NCI-H446 treated with DMSO at 0.1 percent for 48 hours (cell line): ENCODE results near the gene BNC2.
A peak's percentile ranks its signal among the peaks of the same experiment; 100 is the strongest.

ENCODE experiments used
- DNase-seq: peaks from one replicate; lab custom pipeline; 2025; lab: John Stamatoyannopoulos, UW

BNC2 gene

DNA sequence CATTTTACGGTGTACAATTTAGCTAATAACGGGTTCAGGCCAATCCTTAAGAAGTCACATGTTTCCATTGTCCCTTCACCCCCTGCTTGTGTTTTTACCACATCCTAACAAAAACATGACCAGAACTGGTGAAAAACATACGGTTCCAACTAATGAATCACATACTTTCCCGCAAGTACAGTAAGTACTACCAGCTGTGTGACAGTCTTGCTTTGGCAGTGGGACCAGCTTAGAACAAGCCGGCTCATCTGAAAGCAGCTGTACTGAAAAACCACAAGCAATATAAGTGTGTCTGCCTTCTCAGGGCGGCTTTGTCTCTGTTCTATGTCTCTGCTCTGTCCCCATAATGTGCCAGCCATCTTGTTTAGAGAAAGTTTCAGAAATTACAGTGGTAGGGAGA lies 242.5 kb downstream of the BNC2 start:
- peak; percentile 87 for DNase-seq

DNA sequence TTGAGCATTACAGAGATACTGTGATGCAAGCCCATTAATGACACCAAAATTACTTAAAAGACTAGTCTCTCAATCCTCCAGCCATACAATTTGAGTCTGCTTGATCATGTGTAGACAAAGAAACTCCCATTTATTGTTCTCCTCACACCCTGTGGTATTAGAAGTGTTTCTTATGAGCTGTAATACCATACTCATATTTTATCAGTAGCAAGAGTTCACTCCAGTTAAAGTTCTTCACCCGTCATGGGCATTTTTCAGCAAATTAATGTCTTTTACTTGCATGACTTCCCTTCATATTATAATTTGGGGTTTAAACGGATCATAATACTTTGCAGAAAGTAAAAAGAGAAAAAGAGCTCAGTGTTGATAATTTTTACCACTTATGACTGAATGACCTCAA lies 242.9 kb downstream of the BNC2 start:
- peak; percentile 59 for DNase-seq

DNA sequence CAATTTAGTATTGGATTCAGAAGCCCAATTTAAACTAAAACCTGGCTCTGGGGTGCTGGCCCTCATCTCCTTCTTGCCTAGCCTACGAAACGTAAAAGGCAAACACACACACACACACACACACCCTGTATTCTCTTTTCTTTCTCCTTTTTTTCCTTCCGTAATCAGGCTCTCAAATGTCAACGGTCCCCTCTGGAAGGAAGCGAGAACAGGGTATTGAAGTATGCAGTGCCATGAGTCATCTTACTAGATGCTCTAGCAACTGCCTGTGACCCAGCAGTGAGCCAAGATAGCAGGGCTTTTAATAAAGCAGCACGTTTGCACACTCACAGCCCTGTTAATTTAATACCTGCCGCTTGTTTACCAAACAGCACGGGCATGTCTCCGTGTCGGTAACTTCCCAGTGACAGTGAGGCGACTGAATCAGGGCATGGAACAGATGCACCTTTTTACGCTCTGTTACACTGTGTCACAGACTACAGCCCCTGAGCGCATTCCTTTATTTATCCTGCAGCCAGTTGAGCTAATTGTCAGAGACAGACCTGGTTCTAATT lies 243.8 kb downstream of the BNC2 start:
- peak; percentile 87 for DNase-seq

DNA sequence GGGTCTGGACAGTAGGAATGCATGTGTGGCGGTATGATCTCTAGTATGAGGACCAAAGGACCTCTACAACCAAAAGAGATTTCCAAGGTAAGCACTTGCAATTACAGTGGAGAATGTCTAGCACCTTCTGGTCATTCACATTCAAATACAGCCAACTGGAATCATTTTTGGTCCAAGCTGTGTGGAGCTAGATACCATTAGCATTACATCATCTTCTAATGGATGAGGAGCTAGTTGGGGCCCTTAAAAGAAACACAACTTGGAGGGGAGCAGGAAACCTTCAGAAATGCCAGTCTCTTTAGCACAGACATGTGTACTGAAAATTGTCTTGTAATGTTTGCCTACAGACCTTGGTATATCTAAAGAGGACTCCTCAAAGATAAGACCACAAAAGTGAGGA lies 244.7 kb downstream of the BNC2 start:
- DNase-seq, result peak; percentile 71

DNA sequence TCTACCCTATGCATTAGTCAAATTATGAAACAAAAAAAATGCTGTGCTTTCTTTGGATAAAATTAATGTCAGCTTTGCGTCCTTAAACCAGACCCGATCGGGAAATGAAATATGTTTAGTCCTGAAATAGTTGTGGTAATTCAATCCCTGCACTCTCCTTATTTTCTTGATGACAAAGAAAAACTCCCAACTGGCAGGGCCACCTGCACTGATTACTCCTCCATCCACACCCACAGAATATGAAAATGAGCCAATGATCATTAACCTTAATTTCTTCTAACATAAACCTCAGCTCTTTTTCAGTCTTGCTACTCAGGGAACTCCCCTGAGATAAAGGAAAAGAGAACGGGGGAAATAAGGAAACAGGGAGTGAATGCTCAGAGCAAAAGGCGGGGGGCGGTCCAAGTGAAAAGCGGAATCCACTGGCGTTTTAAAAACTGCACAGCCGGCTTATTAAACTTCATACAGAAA lies 245.3 kb downstream of the BNC2 start:
- no peak for DNase-seq

DNA sequence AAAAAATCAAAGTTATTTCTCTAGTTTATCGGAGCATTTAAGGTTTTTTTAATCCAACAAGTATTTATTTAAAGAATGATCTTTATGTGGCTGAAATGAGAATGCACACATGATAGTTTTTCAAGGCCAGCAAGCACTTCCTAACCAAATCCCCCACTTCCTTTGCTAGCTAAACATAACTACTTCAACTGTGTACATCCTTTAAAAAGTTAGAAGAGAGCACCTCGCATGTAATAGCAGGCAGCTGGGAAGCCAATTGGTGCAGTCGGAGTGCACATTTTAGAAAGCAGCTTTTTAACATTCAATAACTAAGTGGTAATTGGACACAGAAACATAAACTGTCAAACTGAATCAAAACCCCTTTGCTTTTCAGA lies 245.7 kb downstream of the BNC2 start:
- DNase-seq, result no peak

DNA sequence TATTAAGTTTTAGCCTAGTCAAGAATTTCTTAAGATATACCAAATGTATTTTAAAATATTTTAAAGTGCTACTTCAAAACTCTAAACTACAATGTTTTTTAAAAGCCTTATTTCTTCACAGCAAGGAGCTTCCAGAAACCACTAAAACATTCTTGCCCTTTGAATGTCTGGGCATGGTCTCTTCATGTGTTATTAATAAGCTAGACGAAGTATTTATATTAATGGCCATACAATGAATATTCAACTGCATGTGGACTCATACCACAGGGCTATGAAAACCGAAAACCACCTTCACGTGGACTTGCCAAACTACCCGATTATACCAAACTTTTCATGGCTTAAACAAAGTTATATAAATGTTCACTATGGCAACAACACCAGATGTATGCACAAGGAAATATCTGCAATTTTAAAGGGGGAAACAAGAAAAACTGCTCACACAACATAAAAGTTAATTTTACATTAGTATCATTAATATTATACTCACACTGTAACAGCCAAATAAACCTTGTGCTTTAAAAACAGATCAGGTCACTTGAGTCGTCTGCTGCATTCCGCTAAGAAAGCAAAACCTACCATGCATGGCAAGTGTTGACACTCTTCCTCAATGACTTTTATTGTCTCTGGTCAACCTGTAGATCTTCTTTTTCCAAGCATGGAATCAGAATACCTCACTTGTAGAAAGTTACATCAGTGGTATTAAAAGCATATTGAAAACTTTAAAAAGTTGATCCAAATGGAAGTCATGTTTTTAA lies 246.3 kb downstream of the BNC2 start:
- DNase-seq, result no peak

DNA sequence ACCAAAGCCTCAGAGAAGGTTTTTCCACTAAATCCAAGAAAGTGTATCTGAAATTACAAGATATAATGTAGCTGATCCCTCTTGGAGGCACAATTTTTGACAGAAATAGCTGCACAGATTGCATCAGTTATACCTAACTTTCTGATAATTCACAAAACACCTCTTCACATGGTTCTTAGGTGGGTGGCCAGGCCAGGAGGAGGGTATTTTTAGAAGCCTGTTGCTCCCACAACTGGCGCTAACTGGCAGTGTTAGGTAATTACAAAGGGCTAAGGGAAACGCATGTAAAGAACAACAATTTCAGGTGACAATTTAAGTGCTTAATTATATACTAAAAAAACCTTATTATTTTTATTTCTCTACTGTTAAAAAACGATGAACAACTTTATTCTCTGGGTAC lies 247.9 kb downstream of the BNC2 start:
- DNase-seq, result no peak

DNA sequence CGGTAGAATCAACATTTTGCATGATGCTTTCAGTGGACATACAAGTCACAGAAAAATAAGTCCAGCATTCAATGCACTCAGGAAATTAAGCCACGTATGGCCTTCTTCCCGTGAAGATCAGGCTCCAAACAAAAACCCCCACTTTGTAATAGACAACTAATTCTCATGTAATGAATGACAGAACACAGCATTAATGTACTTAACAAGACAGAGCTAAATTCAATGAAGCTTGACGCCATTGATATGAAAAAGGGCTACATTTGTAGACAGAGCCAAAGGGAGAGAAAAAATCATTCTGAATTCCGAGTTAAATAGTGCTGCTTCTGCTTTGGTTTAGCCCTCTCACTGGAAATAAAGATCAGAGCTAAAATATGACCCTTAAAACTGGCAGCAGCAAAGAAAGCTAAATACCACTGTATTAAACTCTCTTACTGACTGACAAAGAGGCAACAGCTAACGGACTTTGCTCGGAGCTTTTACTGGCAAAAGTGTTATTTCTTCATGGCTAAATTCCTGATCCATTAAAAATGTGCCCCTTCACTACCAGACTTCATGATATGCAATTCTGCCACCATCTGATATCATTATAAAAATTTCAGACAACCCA lies 250.5 kb downstream of the BNC2 start:
- DNase-seq, result no peak

DNA sequence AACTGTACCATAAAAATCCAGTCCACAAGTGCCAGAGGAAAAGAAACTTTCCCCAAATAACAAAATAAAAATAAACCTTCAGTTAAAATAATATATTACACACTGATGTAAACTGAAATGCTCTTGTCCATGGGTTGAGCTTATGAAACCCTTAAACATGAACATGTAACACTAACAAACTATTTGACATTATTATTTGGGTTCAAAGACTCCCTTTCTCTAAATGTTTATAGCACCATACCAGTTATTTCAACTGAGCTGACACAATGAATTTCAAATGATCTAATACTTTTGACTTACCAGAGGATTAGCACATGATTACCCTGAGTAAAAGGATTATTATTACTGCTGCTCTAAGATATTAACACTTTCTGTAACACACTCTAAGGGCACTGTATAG lies 251.1 kb downstream of the BNC2 start:
- DNase-seq, result no peak

DNA sequence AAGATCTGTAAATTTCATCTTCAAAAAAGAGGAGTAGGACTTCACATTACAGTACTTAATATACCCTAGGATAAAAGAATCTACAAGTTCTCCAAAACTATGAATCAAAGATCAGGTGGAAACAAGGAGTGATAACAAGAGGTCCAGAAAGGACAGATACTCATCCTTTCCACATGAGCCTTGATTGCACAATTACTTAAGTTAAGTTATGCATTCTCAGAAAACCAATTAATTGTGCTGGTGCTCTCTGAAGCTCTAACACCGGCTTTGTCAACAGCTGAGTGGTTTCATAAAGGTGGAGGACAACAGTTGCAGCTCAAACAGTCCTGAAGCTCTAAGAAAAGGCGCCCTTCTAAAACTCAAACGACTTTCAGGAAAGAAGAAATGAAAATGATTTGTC lies 251.9 kb downstream of the BNC2 start:
- no peak for DNase-seq

DNA sequence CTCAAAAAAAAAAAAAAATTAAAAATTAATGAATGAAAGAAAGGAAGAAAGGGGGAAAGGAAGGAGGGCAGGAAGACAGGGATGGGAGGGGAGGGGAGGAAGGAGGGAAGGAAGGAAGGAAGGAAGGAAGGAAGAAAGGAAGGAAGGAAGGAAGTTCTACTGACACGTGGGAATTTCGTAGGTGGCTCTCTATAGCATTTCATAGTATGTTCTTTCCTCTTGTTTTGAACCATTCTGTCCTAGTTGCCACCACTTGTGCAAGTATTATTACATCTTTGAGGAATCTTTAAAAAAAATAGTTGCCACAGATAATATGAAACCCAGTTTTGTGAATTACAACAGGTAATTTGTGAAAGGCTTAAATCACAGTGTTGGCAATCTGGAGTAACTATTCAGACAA lies 253.8 kb downstream of the BNC2 start:
- DNase-seq, result no peak

DNA sequence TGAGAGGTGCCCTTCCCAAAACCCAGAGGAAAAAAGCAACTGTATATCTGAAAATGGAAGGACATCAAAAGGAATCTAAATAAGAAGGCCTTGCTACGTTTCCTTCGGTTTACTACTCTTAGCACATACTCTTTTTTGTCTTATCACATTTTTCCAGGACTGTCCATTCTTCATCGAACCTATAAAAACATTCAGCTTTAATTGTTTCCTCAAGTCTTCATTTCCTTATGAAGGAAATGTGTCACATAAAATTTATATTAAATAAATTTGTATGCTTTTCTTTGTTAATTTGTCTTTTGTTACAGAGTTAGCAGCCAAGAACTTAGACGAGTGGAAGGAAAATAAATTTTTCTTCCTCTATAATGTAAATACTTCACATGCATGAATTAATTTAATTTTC lies 255.0 kb downstream of the BNC2 start:
- DNase-seq, result no peak

DNA sequence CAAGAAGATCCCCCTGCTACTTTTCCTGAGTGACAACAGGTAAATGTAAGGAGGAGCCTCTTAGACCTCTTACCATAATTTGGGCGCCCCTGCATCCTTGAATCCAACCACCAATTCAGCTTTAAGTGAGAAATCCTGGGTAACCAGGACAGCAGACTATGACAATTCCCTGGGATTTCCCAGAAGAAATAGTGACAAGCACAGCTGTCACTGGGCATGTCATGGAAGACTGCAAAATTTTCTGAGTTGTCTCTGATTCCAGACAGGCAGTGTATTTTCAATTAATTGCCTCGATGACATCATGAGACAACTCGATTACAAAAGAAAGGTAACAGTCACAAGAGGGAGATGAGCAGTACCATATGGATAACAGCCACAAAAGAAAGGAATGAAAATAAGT lies 256.9 kb downstream of the BNC2 start:
- DNase-seq, result no peak

DNA sequence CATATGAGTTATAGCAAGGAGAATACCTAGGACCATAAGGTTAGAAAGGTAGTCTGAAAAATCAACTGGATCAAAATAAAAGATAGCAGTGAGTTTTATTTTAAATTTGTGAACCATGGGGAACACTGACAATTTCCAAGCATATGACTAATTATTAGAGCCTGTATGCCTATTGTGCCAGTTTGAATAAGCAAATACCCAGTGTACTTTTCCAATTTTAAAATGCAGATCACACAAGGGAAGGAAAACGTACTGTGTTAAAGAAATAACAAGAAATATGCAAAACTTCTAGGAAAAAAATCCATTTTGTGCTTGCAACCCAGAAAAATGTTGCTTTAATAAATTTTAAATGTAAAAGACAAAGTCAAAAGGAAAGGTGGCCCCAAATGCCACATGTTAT lies 257.4 kb downstream of the BNC2 start:
- DNase-seq, result no peak

DNA sequence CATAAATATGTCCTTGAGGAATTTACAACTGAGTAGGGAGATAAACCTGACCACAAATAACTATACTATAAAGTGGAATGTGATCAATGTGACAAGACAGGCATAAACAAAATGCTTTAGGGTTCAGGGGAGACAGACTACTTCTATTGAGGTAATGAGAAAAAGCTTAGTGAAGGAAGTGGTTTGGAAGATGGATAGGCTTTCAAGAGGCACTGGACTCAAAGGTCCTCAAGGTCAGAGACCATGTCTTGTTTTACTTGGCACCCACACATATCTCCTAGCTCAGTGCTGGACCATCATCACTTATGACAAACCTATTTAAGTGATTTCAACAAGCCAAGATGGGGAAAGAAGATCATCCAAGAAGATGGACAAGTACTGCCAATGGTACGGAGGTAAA lies 257.8 kb downstream of the BNC2 start:
- no peak for DNase-seq

DNA sequence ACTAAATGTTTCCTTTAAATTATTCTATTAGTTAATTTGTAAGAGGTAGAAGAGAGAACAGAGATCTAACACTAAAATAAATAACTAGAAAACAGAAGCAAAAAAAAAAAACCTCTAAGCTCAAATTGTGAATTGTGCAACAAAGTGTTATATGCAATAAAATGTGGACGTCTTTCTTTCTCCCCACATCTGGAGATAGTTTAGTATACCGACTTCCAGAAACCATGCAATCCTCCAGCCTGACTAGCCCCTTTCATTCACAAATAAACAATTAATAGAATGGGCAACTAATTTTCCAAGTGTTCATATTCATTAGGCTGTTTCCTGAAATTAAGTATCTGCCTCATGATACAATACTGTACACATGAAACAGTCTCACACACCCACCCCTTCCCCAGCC lies 258.5 kb downstream of the BNC2 start:
- no peak for DNase-seq

DNA sequence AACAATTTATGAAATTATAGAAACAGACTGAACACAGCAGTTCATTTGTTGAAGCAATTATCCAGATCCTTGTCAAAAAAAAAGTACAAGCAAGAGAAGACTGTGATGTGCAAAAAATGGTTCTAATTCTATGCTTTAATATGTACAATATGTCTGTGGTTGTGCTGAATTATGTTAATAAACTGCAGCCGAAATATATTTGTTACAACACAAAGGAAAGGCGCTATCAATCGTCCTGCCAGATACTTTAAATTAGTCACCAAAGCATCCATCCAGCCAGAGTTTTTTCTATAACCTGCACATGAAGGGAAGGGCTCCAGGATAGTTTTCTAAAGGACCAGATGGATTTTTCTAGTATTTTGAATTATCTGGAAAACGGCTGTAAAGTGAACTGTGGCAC lies 259.5 kb downstream of the BNC2 start:
- no peak for DNase-seq

DNA sequence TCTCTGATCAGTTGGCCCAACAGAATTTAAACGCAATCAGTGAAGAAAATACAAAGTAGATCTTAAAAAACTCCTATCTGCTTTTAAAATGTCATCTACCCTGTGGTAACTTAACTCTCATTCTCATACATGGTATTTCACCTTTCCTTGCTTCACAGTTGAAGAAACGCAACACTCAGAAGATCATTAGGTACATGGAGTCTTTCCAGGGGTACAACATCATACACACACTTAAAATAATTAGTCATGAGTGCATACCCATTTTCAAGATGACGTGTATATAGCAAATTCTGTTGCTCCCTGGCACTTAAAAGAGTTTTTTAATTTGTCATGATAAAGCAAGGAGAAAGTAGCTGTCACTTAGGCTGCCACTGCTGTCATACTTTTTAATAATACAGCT lies 259.9 kb downstream of the BNC2 start:
- DNase-seq, result no peak

DNA sequence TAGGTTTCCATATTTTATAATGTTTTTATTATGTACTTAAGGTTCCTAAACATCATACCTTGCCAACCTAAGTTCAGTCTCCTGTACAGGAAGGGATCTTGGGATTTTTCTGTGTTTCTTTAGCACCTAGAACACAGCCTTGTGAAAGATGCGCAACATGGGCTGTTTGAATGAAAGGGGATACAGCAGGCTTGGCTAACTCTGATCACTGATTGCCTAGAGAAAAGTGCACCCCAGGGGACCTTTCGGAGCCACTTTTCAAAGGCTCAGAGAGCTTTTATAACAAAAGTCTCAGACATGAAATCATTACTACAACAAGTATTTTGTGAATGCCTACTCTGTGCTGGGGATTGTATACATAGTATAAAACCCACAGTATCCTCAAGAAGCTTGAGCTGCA lies 261.6 kb downstream of the BNC2 start:
- DNase-seq, result no peak

DNA sequence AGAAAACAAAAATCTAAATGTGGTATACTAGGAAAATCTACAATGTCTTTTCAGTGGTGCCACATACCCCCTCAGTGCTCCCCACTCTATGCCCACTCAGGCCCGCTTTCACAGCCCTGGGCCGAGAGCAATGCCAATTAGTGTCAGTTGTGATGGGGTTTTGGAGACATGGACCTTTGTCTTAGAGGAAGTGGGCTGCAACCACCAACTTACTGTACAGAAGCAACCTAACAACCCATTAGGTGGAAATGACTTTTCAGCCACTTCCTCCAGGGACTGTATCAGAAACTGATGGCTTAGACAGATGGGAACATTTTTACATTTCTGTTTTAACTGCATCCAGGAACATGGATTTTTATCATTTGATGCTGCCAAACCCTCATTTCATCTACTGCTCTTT lies 268.0 kb downstream of the BNC2 start:
- no peak for DNase-seq

DNA sequence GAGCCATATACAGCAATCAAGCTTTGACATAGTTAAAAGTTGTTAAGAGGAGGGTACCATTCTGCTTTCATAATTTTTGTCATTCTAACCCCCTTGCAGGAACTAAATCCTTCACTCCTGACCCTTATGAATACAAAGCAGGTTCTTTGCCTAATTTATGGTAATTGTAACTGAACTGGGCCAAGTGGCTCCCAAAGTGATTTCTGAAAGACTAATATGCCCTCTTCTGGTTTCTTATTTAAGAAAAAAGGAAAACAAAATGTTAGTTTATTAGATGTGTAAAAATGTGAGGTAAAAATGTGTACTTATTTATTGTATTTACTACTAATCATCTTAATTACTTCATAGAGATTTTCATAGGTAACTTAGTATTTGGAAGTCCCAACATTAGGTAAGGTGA lies 268.5 kb downstream of the BNC2 start:
- no peak for DNase-seq

DNA sequence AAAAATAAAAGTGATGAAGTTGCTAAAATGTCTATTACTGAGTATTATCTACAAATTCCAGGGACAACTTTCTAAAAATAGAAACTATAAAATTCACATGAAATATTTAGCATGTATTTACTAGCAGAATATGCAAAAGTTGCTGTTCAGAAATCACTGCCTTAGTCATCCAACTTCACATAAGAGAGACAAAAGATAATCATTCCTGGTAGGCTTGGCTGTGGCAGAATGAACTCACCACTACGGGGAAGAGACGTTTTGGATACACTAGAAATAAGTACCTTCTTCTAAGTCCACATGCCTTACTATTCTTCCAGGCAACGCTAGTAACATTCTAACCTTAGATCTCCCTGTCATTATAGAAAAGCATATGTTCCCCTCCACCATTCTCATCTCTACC lies 272.2 kb downstream of the BNC2 start:
- DNase-seq, result no peak

DNA sequence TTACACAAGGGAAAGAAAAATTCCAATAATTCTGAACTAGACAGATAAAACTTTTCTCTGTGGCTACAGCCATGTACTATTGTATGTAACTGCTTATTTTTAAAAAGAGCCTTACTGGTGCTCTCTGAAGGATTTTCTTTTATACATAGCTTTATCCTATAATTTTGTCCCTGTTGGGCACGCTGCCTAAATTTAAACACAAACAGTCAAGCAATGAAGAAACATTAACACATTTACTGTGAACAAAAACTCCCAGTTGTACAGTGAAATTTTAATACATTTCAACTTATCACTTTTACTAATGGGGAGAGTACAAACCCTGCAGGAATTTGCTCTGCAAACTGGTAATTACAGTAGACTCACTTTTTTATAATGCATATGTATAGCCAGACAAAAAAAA lies 273.3 kb downstream of the BNC2 start:
- DNase-seq, result no peak
